NCI-H226 (cell line): ENCODE measurements around the gene SRSF12.
"Not testable (repeated sequence)": the region's sequence is repeated elsewhere in the genome, so short reads cannot be mapped to it uniquely, and the experiment has no call there.

ENCODE experiments used
- DNase-seq: peaks from one replicate; pipeline ENCODE4 v3.0.0-alpha.2; 2015

SRSF12 gene

DNA sequence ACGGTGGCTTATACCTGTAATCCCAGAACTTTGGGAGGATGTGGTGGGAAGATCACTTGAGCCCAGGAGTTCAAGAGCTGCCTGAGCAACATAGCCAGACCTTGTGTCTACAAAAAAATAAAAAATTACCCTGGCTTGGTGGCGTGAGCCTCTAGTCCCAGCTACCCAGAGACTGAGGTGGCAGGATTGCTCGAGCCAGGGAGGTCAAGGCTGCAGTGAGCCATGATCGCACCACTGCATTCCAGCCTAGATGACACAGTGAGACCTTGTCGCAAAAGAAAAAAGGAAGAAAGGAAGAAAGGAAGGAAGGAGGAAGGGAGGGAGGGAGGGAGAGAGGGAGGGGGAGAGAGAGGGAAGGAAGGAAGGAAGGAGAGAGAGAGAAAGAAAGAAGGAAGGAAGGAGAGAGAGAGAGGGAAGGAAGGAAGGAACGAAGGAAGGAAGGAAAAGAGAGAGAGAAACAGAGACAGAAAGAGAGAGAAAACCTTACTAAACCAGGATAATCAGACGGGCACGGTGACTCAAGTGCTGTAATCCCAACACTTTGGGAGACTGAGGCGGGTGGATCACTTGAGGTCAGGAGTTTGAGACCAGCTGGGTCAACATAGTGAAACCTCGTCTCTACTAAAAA, 48.2 kb downstream of the SRSF12 start:
- no peak for DNase-seq

DNA sequence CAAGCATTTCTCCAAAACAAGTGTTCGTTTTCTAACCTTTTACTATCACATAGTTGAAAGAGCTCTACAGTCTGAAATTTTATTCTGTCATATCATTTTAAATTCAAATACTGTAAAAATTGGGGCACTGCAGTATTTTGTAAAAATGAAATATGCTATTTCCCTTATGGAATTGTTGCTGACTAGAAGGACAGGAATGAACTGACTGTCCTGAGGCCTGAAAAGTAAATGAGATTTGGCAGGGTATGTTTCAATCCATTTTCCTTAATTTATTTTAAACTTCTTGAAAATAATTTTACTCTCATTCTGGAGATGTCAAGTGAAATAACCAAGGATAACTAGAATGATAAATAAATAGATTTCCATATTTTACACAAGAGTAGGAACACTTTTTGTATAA, 49.2 kb downstream of the SRSF12 start:
- no peak for DNase-seq

DNA sequence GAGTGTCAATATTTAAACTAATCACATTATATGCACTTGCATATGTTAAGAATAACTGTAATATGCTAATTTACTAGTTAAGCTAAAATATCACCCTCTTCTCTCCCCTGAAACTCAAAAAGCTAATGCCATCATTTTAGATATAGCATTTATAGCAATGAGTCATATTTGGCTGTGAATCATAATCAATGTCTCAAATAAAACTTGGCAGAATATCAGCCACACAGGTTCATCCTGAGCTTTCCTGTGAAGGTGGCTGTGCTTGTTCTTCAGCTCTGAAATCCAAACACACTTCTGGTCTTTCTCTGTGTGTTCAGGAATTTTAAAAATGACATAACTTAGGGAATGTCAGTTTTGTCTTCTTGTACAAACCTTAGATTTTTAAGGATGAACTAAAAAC, 50.1 kb downstream of the SRSF12 start:
- DNase-seq, result no peak

DNA sequence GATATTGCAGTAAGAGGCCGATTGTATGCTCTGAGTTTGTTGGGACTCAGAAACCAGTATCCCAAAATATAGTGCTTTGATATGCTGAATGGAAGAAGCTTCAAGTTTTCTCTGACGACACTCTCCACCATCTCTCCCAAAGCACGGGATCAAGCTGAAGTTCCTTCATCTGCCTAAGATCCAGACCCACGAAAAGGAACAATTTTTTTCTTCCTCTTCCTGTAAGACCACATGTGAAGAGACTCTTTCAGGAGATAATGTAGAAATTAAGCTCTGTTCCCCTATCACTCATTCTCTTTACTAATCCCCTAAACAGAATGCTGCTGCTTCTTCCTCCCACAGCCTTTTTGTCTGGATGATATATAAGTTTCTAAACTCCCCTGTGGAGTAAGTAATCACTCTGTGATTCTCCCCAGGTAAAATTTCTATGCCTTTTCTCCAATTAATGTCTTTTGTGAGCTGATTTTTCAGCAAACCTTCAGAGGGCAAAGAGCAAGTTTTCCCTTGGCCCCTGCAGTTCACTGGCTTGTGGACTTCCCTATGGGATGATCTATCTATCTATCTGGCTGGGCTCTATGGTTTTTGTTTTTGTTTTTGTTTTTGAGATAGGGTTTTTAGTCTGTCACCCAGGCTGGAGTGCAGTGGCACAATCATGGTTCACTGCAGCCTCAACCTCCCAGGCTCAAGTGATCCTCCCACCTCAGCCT, 50.8 kb downstream of the SRSF12 start:
- DNase-seq, result no peak

DNA sequence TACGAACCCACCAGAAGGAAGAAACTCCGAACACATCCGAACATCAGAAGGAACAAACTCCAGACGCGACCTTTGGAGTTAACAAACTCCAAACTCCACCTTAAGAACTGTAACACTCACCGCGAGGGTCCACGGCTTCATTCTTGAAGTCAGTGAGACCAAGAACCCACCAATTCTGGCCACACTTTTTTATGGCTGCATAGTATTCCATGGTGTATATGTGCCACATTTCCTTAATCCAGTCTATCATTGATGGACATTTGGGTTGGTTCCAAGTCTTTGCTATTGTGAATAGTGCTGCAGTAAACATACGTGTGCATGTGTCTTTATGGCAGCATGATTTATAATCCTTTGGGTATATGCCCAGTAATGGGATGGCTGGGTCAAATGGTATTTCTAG, 51.8 kb downstream of the SRSF12 start:
- DNase-seq, result not testable (repeated sequence)

DNA sequence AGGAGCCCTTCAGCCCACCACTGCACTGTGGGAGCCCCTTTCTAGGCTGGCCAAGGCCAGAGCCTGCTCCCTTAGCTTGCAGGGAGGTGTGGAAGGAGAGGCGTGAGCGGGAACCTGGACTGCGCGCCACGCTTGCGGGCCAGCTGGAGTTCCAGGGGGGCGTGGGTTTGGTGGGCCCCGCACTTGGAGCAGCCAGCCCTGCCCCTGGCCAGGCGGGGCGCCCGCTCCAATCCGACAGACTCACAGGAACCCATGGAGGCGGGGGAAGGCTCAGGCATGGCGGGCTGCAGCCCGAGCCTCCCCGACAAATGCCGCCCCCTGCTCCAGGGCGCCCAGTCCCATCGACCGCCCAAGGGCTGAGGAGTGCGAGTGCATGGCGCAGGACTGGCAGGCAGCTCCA, 52.9 kb downstream of the SRSF12 start:
- DNase-seq, result not testable (repeated sequence)

DNA sequence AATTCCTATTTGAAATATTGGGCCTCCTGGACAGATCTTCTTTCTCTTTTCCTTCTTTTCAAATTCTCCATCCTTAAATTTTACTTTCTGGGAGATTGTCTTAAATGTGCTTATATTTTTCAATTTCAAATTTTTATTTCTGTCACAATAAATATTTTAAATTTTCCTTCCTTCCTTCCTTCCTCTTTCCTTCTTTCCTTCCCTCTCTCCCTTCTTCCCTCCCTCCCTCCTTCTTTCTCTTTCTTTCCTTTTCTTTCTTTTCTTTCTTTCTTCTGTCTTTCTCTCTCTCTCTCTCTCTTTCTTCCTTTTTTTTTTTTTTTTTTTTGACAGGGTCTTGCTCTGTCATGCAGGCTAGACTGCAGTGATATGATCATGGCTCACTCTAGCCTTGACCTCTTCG, 54.0 kb downstream of the SRSF12 start:
- no peak for DNase-seq

DNA sequence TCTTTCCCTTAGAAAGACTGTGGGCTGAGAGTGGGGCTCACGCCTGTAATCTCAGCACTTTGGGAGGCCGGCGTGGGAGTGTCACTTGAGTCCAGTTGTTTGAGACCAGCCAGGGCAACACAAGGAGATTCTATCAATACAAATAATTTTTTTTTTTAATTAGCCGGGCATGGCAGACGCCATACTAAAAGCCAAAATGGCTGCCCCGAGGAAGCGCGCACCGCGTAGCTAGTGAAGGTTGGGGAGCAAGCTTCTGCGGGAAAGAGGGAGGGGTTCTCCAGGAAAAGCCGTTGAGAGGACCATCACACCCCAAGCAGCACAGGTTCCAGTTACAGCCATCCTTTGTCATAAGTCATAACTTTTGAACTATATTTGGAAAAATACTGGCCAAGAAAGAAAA, 58.6 kb downstream of the SRSF12 start:
- no peak for DNase-seq

DNA sequence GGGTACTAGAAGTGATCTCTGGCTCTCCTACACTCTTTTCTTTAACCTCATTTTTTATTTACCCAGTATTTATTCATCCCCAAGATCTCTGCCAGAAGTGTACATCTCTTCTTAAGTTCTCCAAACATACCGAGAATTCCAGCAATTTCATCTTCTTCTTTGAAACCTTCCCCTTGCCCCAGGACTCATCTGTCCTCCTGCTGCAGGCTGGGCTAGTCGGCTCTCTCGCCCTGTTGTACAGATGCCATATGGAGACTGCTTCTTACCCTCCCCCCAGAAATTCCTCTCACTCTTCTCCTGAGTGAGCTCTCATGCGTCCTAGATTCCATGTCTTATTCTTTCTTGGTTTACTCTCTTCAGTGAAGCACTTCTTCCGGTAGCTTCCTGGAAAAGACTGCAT, 59.2 kb downstream of the SRSF12 start:
- no peak for DNase-seq

DNA sequence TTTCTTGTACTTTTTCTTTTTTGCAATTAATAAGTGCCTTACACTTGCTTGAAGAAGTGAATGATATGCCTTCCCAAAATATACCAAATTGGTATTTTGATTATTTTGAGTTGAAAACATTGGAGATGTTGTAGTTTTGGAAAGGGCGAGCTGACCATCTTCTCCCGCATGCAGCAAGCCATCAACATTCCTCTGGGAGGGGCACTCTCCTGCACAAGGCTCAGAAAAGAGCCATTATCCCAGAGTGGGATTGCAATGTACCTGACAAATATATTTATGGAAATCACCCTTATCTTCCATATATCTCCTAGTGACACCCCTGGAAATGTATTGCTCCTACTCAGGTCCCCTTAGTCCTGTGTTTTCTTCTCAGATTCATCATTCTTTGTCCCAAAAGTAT, 60.1 kb downstream of the SRSF12 start:
- no peak for DNase-seq

DNA sequence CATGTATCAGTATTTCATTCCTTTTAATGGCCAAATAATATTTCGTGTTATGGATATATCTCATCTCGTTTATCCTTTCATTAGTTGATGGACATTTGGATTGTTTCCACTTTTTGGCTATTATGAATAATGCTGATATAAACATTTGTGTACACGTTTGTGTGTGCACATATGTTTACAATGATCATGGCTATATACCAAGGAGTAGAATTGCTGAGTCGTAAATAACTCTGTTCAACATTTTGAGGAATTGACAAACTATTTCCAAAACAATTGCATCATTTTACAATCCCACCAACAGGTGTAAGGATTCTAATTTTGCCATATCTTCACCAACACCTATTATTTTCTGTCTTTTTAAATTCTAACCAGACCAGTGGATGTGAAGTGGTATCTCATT, 63.7 kb downstream of the SRSF12 start:
- DNase-seq, result no peak

DNA sequence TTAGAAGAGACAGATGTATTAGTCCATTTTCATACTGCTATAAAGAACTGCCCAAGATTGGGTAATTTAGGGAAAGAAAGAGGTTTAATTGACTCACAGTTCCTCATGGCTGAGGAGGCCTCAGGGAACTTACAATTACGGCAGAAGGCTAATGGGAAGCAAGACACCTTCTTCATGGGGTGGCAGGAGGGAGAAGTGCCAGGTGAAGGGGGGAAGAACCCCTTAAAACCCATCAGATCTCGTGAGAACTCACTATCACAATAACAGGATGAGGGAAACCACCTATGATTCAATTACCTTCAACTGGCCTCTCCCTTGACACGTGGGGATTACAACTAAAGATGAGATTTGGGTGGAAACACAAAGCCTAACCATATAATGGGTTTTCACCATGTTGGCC, 66.2 kb downstream of the SRSF12 start:
- no peak for DNase-seq

DNA sequence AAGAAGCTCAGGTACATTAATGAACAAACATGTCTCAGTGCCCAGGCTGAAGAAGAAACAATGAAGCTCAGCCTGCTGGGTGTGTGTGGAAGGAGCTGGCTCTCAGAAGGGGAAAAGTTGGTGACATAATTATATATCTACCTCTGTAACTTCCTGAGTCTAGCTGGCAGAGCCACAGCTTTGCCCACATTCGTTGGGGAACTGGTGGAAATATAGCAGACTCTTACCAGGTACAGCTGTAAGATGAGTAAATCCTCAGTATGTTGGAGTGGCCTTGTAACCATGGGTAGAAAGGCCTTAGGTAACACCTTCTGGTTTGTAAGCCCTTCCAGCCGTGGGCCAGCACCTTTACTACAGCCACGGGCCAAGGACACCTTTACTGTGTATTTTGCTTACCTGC, 67.2 kb downstream of the SRSF12 start:
- DNase-seq, result no peak

DNA sequence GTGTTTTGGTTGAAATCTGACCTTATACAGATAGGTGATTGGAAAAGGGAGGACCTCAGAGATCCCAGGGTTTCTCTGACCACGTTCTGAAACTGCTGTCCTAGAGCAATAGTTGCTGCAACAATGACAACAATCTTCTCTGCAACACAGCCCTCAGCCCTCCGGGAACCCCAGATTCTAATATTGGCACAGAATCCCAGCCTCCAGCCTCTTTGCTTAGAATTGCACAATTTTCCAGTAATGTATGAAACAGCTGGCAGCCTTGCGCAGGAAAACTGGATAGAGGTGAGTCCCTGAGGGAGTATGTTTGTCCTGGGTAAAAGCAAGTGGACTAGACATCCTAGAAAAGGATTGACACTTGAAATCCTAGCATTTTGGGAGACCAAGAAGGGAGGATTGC, 67.7 kb downstream of the SRSF12 start:
- peak; percentile 28 for DNase-seq

DNA sequence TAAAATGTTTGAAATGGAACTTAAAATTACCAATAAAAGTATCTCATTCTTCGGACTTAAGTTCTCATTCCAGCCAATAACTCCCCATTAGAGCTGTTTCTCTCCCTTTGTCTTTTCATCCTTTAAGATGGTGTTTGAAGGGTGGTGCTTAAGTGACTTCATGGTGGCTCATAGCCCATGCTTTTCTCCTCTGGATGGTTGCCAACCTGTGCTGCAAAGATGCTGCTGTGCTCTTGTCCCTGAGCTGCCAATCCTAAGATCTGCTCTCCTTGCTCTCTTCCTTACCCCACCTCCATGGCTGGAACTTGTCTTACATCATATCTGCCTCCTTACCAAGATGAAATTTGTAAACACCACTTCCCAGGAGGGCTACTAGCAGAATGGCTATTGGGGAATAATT, 68.9 kb downstream of the SRSF12 start:
- no peak for DNase-seq

DNA sequence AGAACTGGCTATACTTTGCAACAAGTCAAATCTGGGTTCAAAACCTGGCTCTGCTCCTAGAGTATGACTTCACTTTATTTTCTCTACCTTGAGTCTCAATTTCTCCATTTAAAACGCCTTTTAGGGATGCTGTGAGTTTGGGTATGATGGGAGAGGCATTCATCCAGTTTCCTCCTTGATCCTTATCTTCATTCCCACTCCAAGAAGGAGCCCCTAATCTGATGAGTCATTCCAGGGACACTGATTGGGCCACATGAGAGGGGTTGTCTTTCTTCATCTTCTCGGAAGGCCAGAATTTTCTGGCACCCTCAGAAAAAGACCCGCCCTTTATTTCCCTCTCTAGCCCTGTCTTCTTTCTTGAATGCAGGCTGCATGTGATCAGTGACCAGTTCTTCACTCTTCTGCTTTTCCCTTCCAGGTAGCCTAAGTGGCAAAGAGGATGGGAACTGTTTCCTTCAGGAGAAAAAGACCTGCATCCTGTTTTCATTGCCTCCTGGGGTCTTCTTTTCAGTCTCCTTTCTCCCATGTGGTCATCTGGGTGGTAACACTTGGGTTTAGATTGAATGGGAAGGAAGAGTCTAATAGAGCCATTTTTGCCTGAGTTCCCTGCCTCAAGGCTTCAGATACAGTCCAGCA, 69.5 kb downstream of the SRSF12 start:
- DNase-seq, result no peak

DNA sequence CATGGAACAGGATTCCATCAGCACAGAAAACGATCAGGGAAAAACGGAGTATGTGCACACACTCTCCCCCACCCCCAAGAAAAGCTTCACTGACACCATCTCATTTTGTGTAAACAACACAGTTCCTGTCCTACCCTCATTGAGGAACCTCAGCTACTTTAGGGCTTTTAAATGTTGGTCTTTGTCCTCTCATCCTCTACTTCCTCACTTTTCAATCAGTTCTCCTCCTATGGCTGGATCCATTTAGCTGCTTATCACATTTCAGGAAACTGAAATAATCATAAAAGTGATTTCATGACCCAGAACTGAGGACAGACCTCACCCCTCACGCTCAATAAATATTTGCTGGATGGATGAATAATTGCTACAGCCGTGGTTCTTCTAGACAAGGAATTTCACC, 70.4 kb downstream of the SRSF12 start:
- no peak for DNase-seq
